ENCODE measurements around the gene SHISA6.

DNA sequence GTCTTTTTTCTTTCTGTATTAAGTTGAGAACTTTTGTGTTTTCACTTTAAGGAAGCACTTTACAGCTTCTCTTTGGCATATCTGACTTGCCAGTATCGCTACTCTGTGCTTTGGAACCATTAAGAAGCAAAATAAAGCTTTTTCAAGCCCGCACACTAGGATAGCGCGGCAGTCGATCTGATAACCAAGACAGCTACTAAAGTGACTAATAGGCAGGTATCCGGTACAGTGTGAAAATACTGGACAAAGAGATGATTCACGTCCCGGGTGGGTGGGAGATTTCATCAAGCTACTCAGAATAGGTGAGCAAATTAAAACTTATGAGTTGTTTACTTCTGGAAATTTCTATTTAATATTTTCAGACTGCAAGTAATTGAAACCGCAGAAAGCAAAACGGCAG is 53.8 kb downstream of the SHISA6 start:
- TF ChIP-seq, protein P1, sequence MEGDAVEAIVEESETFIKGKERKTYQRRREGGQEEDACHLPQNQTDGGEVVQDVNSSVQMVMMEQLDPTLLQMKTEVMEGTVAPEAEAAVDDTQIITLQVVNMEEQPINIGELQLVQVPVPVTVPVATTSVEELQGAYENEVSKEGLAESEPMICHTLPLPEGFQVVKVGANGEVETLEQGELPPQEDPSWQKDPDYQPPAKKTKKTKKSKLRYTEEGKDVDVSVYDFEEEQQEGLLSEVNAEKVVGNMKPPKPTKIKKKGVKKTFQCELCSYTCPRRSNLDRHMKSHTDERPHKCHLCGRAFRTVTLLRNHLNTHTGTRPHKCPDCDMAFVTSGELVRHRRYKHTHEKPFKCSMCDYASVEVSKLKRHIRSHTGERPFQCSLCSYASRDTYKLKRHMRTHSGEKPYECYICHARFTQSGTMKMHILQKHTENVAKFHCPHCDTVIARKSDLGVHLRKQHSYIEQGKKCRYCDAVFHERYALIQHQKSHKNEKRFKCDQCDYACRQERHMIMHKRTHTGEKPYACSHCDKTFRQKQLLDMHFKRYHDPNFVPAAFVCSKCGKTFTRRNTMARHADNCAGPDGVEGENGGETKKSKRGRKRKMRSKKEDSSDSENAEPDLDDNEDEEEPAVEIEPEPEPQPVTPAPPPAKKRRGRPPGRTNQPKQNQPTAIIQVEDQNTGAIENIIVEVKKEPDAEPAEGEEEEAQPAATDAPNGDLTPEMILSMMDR (conservative IDR thresholded peaks at IDR 0.05 in 1 of 2, IDR thresholded peaks at IDR 0.05 in 1 of 2; ENCODE audit: extremely low read depth in 1 of 2, insufficient read depth in 1 of 2, low read depth in 1 of 2, low read length in 2 of 2) = no peak
- TF ChIP-seq EZH2 (IDR thresholded peaks at IDR 0.05; ENCODE audit: borderline replicate concordance, low read length) = no peak

Data from mammary epithelial cell (primary cell).